ENCODE data around the gene CIITA. TPM values are rescaled to one million over a fixed set of nuclear protein-coding genes. Genes with fewer than 3 reads are reported as not detected.

Gene CIITA
- total RNA-seq, 2 donors from 2014 or later: 4.5 to 9.6 TPM

DNA sequence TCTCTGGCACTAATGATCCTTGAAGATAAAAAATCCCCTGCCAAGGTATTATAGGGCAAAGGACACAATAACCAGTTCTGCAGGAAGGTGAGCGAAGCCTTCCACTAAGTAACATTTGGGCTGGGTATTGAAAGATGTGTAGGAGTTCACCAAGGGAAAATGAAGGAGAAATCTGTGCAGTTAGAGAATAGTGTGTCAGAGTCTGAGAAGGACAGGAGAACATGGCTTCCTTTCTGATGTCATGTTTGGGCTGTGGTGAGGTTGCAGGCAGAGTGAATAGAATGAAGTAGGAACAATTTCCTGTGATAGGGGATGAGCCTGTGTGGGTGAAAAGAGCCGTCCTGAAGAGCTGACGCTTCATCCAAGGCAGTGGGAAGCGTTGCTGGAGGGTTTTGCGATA is 24.1 kb upstream of the CIITA start:
- no peaks in the 10 kb centered on the region for H3K4me1 ChIP-seq
- no peaks in the 10 kb centered on the region for H3K9me3 ChIP-seq
- no peak overlapping the region for H3K4me3 ChIP-seq
- no peak for DNase-seq
- intact Hi-C loops (cut with DNase I): no loop called here
- no peaks in the 10 kb centered on the region for H3K36me3 ChIP-seq
- H3K27ac ChIP-seq: no peak overlapping the region
- H3K27me3 ChIP-seq: no peaks in the 10 kb centered on the region
- TF ChIP-seq, protein P1, sequence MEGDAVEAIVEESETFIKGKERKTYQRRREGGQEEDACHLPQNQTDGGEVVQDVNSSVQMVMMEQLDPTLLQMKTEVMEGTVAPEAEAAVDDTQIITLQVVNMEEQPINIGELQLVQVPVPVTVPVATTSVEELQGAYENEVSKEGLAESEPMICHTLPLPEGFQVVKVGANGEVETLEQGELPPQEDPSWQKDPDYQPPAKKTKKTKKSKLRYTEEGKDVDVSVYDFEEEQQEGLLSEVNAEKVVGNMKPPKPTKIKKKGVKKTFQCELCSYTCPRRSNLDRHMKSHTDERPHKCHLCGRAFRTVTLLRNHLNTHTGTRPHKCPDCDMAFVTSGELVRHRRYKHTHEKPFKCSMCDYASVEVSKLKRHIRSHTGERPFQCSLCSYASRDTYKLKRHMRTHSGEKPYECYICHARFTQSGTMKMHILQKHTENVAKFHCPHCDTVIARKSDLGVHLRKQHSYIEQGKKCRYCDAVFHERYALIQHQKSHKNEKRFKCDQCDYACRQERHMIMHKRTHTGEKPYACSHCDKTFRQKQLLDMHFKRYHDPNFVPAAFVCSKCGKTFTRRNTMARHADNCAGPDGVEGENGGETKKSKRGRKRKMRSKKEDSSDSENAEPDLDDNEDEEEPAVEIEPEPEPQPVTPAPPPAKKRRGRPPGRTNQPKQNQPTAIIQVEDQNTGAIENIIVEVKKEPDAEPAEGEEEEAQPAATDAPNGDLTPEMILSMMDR (IDR thresholded peaks at IDR 0.05): no peak
- no peak overlapping the region for H3K9ac ChIP-seq (ENCODE audit: low read depth in 2 of 2, low read length in 2 of 2)

DNA sequence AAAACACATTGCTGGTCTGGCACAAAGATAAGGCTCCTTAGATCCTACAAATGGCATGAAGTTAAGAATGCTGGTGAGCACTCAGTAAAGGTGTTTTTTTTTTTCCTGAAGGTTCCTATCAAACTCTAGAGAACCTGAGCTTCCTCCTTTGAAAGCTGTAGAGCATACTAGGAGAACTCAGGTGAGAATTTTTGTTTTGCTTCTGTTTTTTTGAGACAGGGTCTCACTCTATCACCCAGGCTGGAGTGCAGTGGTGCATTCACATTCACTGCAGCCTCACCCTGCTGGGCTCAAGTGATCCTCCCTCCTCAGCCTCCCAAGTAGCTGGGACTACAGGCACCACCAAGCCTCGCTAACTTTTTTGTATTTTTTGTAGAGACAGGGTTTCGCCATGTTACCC is 21.0 kb upstream of the CIITA start:
- H3K4me1 ChIP-seq: no peaks in the 10 kb centered on the region
- intact Hi-C loops (cut with DNase I): no loop called here
- no peak for DNase-seq

DNA sequence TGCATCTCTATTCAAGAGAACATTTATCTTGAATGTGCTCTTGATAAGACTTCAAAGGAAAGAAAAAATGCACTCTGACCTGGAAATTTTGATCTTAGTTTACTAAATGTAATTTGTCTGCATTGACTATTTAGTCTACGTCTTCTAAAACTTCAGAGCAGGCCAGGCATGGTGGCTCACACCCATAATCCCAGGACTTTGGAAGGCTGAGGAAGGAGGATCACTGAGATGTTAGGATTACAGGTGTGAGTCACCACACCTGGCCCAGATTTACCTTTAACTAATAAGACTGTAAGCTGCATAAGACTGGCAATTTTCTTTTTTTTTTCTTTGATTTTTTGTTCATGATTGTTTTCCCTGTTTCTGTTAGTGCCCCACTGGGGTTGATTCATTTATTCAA is 18.8 kb upstream of the CIITA start:
- Histone ChIP-seq H3K27ac (no peak overlapping the region), H3K4me1 (no peaks in the 10 kb centered on the region), H3K4me3 (no peak overlapping the region), H3K36me3 (no peaks in the 10 kb centered on the region), H3K9me3 (no peaks in the 10 kb centered on the region), H3K9ac (ENCODE audit: low read depth in 2 of 2, low read length in 2 of 2) (no peak overlapping the region), H3K27me3 (no peaks in the 10 kb centered on the region)
- TF ChIP-seq, protein P1 (IDR thresholded peaks at IDR 0.05): no peak
- intact Hi-C loops (cut with DNase I): no loop called here
- DNase-seq: no peak

More for the DNA sequence above, 21.0 kb upstream of the CIITA start:
- no peaks in the 10 kb centered on the region for H3K9me3 ChIP-seq
- H3K27me3 ChIP-seq: no peaks in the 10 kb centered on the region
- H3K27ac ChIP-seq: no peak overlapping the region
- TF ChIP-seq, protein P1 (IDR thresholded peaks at IDR 0.05): no peak
- no peak overlapping the region for H3K4me3 ChIP-seq
- H3K36me3 ChIP-seq: no peaks in the 10 kb centered on the region
- no peak overlapping the region for H3K9ac ChIP-seq (ENCODE audit: low read depth in 2 of 2, low read length in 2 of 2)

DNA sequence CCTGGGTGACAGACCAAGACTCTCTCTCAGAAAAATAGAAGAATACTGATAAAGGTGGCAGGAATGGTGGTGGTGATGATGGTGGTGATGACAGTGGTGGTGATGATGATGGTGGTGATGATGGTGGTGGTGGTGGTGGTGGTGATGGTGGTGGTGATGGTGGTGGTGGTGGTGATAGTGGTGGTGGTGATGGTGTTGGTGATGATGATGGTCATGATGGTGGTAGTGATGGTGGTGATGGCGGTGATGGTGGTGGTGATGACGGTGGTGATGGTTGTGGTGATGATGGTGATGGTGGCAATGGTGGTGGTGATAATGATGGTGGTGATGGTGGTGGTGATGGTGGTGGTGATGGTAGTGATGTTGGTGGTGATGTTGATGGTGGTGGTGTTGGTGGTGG is 18.0 kb upstream of the CIITA start:
- Histone ChIP-seq H3K4me1 (no peaks in the 10 kb centered on the region), H3K9me3 (no peaks in the 10 kb centered on the region), H3K9ac (ENCODE audit: low read depth in 2 of 2, low read length in 2 of 2) (no peak overlapping the region), H3K27me3 (no peaks in the 10 kb centered on the region), H3K27ac (no peak overlapping the region), H3K4me3 (no peak overlapping the region), H3K36me3 (no peaks in the 10 kb centered on the region)
- TF ChIP-seq, protein P1 (IDR thresholded peaks at IDR 0.05): no peak
- no peak for DNase-seq
- intact Hi-C loops (cut with DNase I): no loop called here

DNA sequence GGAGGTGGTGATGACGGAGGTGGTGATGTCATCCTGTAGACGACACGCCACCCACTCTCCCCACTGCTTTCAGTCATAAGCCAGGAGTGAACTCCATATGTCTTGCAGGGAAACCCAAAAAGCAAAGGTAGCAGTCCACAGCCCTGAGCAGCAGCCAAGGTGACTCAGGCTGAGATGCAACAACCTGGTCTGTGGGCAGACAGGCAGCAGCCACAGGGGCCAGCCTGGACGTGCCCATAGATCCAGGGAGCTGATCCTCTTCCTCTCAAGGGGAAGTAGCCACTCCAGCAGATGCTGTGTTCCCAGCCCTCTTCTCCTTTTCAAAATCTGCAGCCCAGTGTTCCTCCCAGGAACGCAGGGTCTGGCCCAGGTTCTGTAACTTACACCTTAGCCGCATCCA is 17.3 kb upstream of the CIITA start:
- intact Hi-C loops (cut with DNase I): no loop called here
- Histone ChIP-seq H3K36me3 (no peaks in the 10 kb centered on the region), H3K27me3 (no peaks in the 10 kb centered on the region), H3K9ac (ENCODE audit: low read depth in 2 of 2, low read length in 2 of 2) (no peak overlapping the region), H3K4me3 (no peak overlapping the region), H3K27ac (no peak overlapping the region), H3K4me1 (no peaks in the 10 kb centered on the region), H3K9me3 (no peaks in the 10 kb centered on the region)
- DNase-seq: no peak
- TF ChIP-seq, protein P1 (IDR thresholded peaks at IDR 0.05): no peak

DNA sequence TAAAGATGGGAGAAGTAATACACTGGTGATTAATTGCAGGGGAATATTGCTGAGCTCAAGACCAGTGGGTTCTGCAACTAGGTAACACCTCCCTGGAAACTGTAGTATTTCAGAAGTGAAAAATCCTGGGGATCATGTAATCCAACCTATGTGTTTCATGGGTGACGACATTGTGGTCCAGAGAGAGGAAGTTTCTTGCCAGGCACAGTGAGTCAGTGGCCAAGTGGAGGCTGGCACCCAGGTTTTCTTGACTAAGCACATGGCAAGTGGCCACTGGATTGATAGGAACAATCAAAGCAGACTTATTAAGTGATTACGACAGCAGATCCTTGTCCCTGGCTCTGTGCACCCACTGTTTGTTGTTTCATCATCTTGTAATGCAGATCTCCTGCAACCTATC is 14.6 kb upstream of the CIITA start:
- Histone ChIP-seq H3K9ac (ENCODE audit: low read depth in 2 of 2, low read length in 2 of 2) (no peak overlapping the region), H3K4me3 (no peak overlapping the region), H3K27ac (no peak overlapping the region), H3K9me3 (no peaks in the 10 kb centered on the region), H3K4me1 (no peaks in the 10 kb centered on the region), H3K36me3 (no peaks in the 10 kb centered on the region), H3K27me3 (no peaks in the 10 kb centered on the region)
- intact Hi-C loops (cut with DNase I): no loop called here
- TF ChIP-seq, protein P1 (IDR thresholded peaks at IDR 0.05): no peak
- DNase-seq: no peak

Data from colonic mucosa (tissue), 4 donors.